Gastroesophageal sphincter (tissue), 4 donors: ENCODE results near the gene GALNT10. TPM values are rescaled to one million over a fixed set of nuclear protein-coding genes. Genes with fewer than 3 reads are reported as not detected.

ENCODE experiments used
- ATAC-seq: fragments of 150-250 bp; one replicate; pipeline ENCODE4 v1.9.1; 2016; ENCODE audit warnings: mild to moderate bottlenecking, moderate library complexity
- H3K27ac ChIP-seq, 4 donors: fragments of 200-600 bp; sonication (generic) in 3 of 4; 1 replicate in 3 of 4; 2 replicates in 1 of 4; pipeline ENCODE4 v1.5.1; 2016 to 2019
- H3K27me3 ChIP-seq: fragments of 200-600 bp; sonication (generic); one replicate; pipeline ENCODE4 v1.5.1; 2019
- H3K36me3 ChIP-seq, 2 donors: fragments of 200-600 bp; sonication (generic); one replicate each; pipeline ENCODE4 v1.5.1; 2019; ENCODE audit warnings: control low read depth in 1 of 2
- H3K4me1 ChIP-seq, 3 donors: fragments of 200-600 bp; sonication (generic); 1 replicate in 2 of 3; 2 replicates in 1 of 3; pipeline ENCODE4 v1.5.1; 2016 to 2019; ENCODE audit warnings: control low read depth in 2 of 3
- H3K4me3 ChIP-seq, 2 donors: fragments of 200-600 bp; sonication (generic); one replicate each; pipeline ENCODE4 v1.5.1; 2019; ENCODE audit warnings: mild to moderate bottlenecking in 1 of 2, moderate library complexity in 1 of 2
- H3K9me3 ChIP-seq, 3 donors: fragments of 200-600 bp; sonication (generic); one replicate each; pipeline ENCODE4 v1.5.1; 2017 to 2019; ENCODE audit warnings: control low read depth in 2 of 3
- EP300 ChIP-seq: sonication (generic); formaldehyde crosslinking; IDR thresholded peaks from one replicate; pipeline ENCODE4 v1.6.1; 2017; ENCODE audit warnings: antibody characterized with exemption, mild to moderate bottlenecking
- POLR2A ChIP-seq, 2 donors: fragments of 450-650 bp; IDR thresholded peaks; one replicate each; pipeline ENCODE4 v1.6.1; 2017; ENCODE audit warnings: antibody characterized with exemption in 2 of 2, mild to moderate bottlenecking in 2 of 2, moderate library complexity in 1 of 2
- POLR2AphosphoS5 ChIP-seq: sonication (generic); formaldehyde crosslinking; IDR thresholded peaks from one replicate; pipeline ENCODE4 v1.6.1; 2017; ENCODE audit warnings: antibody characterized with exemption
- WGBS, 2 donors: methylation state at CpG; one replicate each; pipeline ENCODE4 v1.1.5; 2018; ENCODE audit warnings: low coverage in 1 of 2; 5-methylcytosine and 5-hydroxymethylcytosine counted together
- total RNA-seq, 4 donors: library from RNA; depleted of rRNA; stranded (reverse); fragments of >200 nt; gene quantifications; one replicate each; pipeline ENCODE4 v1.1.0, GENCODE V29; 2016
- TF ChIP-seq, protein P1 (sequence below), 4 experiments: fragments of 200-600 bp in 2 of 4; fragments of 450-650 bp in 2 of 4; sonication (generic) in 1 of 4; IDR thresholded peaks; one replicate each; pipeline ENCODE4 v1.5.1; 2017 to 2019; ENCODE audit warnings: antibody characterized with exemption in 4 of 4, mild to moderate bottlenecking in 2 of 4, moderate library complexity in 2 of 4

Gene GALNT10
- total RNA-seq, 4 donors from 2014 or later = 19.1 to 49.1 (median 34.0) TPM

DNA sequence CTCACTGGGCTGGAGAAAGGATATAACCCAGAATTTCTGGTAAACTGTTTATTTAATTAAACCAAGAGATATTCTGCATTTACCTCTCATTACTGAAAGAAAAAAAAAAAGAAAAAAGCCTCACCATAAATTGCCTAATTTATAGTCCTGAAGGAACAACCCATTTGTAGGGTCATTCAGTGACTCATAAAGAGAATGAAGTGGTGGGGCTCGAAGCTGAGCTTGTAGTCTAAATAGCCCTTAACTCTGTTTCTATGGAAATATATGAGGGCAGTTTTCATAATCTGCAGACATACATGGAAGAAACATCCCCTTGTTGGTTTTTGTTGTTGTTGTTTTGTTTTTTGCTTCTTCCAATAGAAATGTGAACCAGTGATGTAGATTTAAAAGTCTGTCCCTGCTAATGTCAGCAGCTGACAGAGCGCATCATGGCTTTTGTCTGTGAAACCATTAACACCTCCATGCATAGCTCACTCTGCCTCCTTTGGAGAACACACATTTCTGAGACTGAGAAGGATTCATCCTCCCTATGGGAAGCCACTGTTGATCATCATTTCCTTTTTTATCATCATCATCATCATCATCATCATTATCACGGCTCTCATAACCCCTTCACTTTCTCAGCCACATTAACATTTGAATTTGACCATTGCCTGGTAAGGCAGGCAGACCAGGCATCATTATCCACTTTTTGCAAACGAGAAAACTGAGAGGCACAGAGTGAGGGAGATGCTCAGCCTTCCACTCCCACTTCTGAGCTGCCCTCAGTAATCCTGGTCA is 187.4 kb downstream of the GALNT10 start:
- Histone ChIP-seq H3K27ac (no peak overlapping the region), H3K4me3 (no peak overlapping the region), H3K9me3 (no peaks in the 10 kb centered on the region), H3K36me3 (peaks cover 0 to 65% of the 10 kb centered on the region in 2 donors), H3K27me3 (no peaks in the 10 kb centered on the region), H3K4me1 (no peaks in the 10 kb centered on the region)
- TF ChIP-seq, protein P1, sequence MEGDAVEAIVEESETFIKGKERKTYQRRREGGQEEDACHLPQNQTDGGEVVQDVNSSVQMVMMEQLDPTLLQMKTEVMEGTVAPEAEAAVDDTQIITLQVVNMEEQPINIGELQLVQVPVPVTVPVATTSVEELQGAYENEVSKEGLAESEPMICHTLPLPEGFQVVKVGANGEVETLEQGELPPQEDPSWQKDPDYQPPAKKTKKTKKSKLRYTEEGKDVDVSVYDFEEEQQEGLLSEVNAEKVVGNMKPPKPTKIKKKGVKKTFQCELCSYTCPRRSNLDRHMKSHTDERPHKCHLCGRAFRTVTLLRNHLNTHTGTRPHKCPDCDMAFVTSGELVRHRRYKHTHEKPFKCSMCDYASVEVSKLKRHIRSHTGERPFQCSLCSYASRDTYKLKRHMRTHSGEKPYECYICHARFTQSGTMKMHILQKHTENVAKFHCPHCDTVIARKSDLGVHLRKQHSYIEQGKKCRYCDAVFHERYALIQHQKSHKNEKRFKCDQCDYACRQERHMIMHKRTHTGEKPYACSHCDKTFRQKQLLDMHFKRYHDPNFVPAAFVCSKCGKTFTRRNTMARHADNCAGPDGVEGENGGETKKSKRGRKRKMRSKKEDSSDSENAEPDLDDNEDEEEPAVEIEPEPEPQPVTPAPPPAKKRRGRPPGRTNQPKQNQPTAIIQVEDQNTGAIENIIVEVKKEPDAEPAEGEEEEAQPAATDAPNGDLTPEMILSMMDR (IDR thresholded peaks at IDR 0.05) = no peak
- no peak for TF ChIP-seq POLR2A (IDR thresholded peaks at IDR 0.05)
- no peak for TF ChIP-seq POLR2AphosphoS5
- TF ChIP-seq EP300 = no peak
- no peak for ATAC-seq
- 87 to 98% methylated on average over 3 of the region's 4 CpGs for WGBS, 2 donors

DNA sequence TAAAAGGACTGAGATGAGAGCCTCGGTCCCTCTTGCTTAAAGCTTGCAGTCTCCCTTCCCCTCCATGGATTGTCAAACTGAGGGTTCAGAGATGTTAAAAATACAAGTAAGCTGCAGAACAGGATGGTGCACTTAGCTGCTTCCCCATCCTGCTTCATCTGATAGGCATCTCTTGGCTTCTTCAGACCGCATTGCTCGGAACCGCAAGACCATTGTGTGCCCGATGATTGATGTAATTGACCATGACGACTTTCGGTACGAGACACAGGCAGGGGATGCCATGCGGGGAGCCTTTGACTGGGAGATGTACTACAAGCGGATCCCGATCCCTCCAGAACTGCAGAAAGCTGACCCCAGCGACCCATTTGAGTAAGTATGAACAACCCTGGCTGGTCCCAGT is 189.7 kb downstream of the GALNT10 start:
- ATAC-seq = no peak
- 80 to 100% methylated on average over 1 of the region's 12 CpGs for WGBS, 2 donors
- H3K36me3 ChIP-seq = peaks cover 0 to 77% of the 10 kb centered on the region in 2 donors

DNA sequence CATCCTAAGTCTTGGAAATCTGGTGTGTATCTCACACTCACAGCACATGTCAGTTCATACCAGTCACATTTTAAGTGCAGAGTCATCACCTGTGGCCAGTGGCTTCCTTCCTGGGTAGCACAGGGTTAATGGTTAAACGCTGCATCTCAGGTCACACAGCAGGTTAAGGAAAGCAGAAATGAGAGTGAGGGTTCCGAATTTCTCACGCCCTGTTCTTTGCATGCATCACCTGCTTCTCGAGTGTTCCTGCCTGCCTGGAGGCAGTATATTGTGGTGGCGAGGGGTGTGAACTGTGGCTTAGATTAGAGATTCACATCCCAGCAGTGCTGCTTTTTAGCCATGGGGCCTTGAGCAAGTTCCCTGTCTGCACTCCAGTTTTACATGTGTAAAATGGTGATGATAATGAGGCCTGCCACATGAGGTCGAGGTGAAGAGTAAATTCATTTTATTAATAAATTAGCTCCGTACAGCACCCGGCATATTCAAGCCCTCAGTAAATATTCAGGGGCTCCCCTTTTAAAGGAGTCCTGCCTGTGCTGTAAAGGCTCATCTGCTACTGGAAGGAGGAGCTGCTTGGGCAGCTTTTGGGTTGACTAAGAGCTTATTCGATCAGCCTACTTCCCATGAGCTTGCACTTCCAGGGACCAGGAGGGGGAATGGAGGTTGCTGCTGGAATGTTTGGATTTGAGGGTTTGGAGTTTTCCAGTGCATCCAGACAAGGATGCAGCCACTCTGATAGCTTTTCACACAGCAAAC is 194.1 kb downstream of the GALNT10 start:
- Histone ChIP-seq H3K4me3 (no peak overlapping the region), H3K27ac (no peak overlapping the region), H3K4me1 (no peaks in the 10 kb centered on the region), H3K27me3 (no peaks in the 10 kb centered on the region), H3K9me3 (no peaks in the 10 kb centered on the region), H3K36me3 (peaks cover 0 to 59% of the 10 kb centered on the region in 2 donors)
- TF ChIP-seq POLR2AphosphoS5 = no peak
- no peak for TF ChIP-seq EP300
- TF ChIP-seq, protein P1 (IDR thresholded peaks at IDR 0.05) = no peak
- no peak for TF ChIP-seq POLR2A (IDR thresholded peaks at IDR 0.05)
- WGBS, 2 donors = 62 to 76% methylated on average over 5 to 6 of the region's 9 CpGs
- ATAC-seq = no peak

More for the DNA sequence above, 189.7 kb downstream of the GALNT10 start:
- Histone ChIP-seq H3K27ac (no peak overlapping the region), H3K27me3 (no peaks in the 10 kb centered on the region), H3K4me1 (no peaks in the 10 kb centered on the region), H3K9me3 (no peaks in the 10 kb centered on the region), H3K4me3 (no peak overlapping the region)
- TF ChIP-seq EP300 (no peak), POLR2A (IDR thresholded peaks at IDR 0.05) (no peak), POLR2AphosphoS5 (no peak)
- TF ChIP-seq, protein P1 (IDR thresholded peaks at IDR 0.05) = no peak

DNA sequence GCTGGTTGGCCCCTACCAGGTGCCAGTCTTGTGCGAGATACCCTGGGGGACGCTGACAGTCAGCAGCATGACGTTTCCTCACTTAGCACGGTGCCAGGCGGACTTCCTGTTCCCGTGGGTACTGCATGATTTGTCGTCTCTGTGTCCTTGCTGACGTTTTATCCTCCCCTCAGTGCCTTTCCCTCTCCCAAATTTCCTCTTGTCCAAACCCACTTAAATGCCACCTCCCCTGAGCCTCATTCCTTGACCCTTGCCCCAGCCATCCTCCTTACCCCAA is 194.6 kb downstream of the GALNT10 start:
- no peaks in the 10 kb centered on the region for H3K27me3 ChIP-seq
- ATAC-seq = no peak
- WGBS, 2 donors = 20 to 62% methylated on average over 1 to 8 of the region's 8 CpGs
- H3K9me3 ChIP-seq = no peaks in the 10 kb centered on the region
- H3K36me3 ChIP-seq = peaks cover 0 to 56% of the 10 kb centered on the region in 2 donors
- H3K4me3 ChIP-seq = no peak overlapping the region
- TF ChIP-seq POLR2A (IDR thresholded peaks at IDR 0.05) (no peak), POLR2AphosphoS5 (no peak), EP300 (no peak)
- TF ChIP-seq, protein P1 (IDR thresholded peaks at IDR 0.05) = no peak
- H3K4me1 ChIP-seq = peaks cover 0 to under 1% (median 0%) of the 10 kb centered on the region in 3 donors
- H3K27ac ChIP-seq = no peak overlapping the region
